ENCODE measurements around the gene DYNLT2. TPM values are rescaled to one million over a fixed set of nuclear protein-coding genes. Genes with fewer than 3 reads are reported as not detected.

The DYNLT2 gene
- total and polyA plus RNA-seq, 2 of the 13 experiments (the other 11 are each of a cell fraction or from before 2014, with no cell fraction given), result 2.1 to 4.3 TPM

DNA sequence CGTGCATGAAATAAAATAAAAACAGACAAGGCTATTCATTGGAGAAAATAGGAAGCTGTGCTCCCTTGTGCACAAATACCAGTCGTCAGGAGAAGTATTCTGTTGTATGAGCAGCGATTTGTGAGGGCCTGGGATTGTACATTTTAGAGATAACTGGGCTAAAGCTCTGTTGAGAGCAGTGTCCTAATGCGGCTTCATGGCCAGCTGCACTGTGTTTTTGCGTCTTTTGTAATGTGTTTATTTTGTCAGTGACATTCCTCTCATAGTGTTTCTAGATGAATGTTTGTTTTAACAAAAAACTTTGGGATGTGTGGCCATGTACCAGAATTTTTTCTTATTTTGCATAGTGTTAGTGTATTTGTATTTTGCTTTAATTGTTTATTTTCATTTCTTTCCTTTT lies 14.9 kb upstream of the DYNLT2 start:
- POLR2A ChIA-PET, result interaction anchor here (1.0 to 1.9 kb wide), 5 partner anchors 15 to 65 kb away, joined by 3 to 9 read pairs (median 5); partner anchors contain the start of genes C6orf120, DYNLT2, ERMARD and WDR27
- Histone ChIP-seq H3K36me3 (replicated peaks in 1 of 2; ENCODE audit: control insufficient read depth in 1 of 2, insufficient read depth in 2 of 2, low read length in 2 of 2) (no peaks in the 10 kb centered on the region), H3K4me1 (ENCODE audit: insufficient read depth, low read length) (peaks cover 22% of the 10 kb centered on the region), H4K20me1 (ENCODE audit: insufficient read depth, low read length) (no peaks in the 10 kb centered on the region), H3K9ac (ENCODE audit: insufficient read depth, low read depth, low read length) (no peak overlapping the region), H3K4me3 (replicated peaks in 1 of 3; ENCODE audit: insufficient read depth in 1 of 3, low read depth in 2 of 3, low read length in 3 of 3) (no peak overlapping the region), H3K27ac (ENCODE audit: extremely low read length, insufficient read depth, low read length) (peak overlapping the region; percentile 17), H2AFZ (ENCODE audit: low read length) (no peak overlapping the region), H3K9me3 (ENCODE audit: low read length) (no peaks in the 10 kb centered on the region), H3K79me2 (ENCODE audit: insufficient read depth, low read length) (no peaks in the 10 kb centered on the region), H3K4me2 (ENCODE audit: low read depth, low read length) (no peak overlapping the region), H3K27me3 (ENCODE audit: control insufficient read depth in 1 of 2, insufficient read depth in 2 of 2, low read length in 2 of 2) (no peaks in the 10 kb centered on the region)
- CTCF ChIA-PET (ENCODE audit: low intra/inter-chr PET ratio, low total read pairs), result no interaction called here
- ATAC-seq (peak; percentile 60), DNase-seq (ENCODE audit: low spot score) (no peak), FAIRE-seq (peak; percentile 8)
- in situ Hi-C loops (cut with HindIII; ENCODE audit: extremely low pct_ligation_motif_present, low pct_unique_long_range_greater_than_20kb), result no loop called here
- intact Hi-C loops (cut with micrococcal nuclease; ENCODE audit: unreplicated experiment), result no loop called here
- 56% methylated on average over 5 of the region's 5 CpGs for WGBS (ENCODE audit: low lambda C conversion rate)
- no TSS peak for BruUV-seq (replicated peaks)
- no peak for TF ChIP-seq ZFP36L1 (CRISPR knock-in tag; IDR thresholded peaks at IDR 0.05)
- TF ChIP-seq CREB1 (IDR thresholded peaks at IDR 0.05), result no peak
- 0 out of 2 replicates have a peak, but pooled peaks have one; percentile 6 for TF ChIP-seq CREB1 (CRISPR knock-in tag; IDR thresholded peaks at IDR 0.05)
- no peak for TF ChIP-seq DR1 (CRISPR knock-in tag; IDR thresholded peaks at IDR 0.05)
- TF ChIP-seq, protein P1, sequence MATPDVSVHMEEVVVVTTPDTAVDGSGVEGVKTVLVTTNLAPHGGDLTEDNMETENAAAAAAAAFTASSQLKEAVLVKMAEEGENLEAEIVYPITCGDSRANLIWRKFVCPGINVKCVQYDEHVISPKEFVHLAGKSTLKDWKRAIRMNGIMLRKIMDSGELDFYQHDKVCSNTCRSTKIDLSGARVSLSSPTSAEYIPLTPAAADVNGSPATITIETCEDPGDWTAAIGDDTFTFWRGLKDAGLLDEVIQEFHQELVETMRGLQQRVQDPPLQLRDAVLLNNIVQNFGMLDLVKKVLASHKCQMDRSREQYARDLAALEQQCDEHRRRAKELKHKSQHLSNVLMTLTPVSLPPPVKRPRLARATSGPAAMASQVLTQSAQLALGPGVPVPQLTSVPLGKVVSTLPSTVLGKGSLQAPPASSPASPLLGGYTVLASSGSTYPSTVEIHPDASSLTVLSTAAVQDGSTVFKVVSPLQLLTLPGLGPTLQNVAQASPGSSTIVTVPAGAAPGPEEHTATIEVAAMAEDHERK (CRISPR knock-in tag; IDR thresholded peaks at IDR 0.05; ENCODE audit: low read depth), result no peak
- no peak for TF ChIP-seq ZNF563 (CRISPR knock-in tag; IDR thresholded peaks at IDR 0.05)
- no peak for TF ChIP-seq MLLT10 (CRISPR knock-in tag; IDR thresholded peaks at IDR 0.05)
- TF ChIP-seq TEAD3 (CRISPR knock-in tag; optimal IDR thresholded peaks at IDR 0.05; ENCODE audit: borderline replicate concordance), result peak; percentile 21
- no peak for TF ChIP-seq PHF5A (CRISPR knock-in tag; IDR thresholded peaks at IDR 0.05; ENCODE audit: low read depth, unreplicated experiment)
- TF ChIP-seq TAF15 (IDR thresholded peaks at IDR 0.05; ENCODE audit: low read depth, low read length, poor library complexity, severe bottlenecking), result no peak
- TF ChIP-seq MED1 (CRISPR knock-in tag; IDR thresholded peaks at IDR 0.05), result 0 out of 2 replicates have a peak, but pooled peaks have one; percentile 8
- TF ChIP-seq ZNF766 (CRISPR knock-in tag; IDR thresholded peaks at IDR 0.05; ENCODE audit: borderline replicate concordance), result no peak
- TF ChIP-seq, protein P2, sequence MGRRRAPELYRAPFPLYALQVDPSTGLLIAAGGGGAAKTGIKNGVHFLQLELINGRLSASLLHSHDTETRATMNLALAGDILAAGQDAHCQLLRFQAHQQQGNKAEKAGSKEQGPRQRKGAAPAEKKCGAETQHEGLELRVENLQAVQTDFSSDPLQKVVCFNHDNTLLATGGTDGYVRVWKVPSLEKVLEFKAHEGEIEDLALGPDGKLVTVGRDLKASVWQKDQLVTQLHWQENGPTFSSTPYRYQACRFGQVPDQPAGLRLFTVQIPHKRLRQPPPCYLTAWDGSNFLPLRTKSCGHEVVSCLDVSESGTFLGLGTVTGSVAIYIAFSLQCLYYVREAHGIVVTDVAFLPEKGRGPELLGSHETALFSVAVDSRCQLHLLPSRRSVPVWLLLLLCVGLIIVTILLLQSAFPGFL (CRISPR knock-in tag; IDR thresholded peaks at IDR 0.05), result no peak
- no peak for TF ChIP-seq ZNF629 (CRISPR knock-in tag; conservative IDR thresholded peaks at IDR 0.05)
- no peak for TF ChIP-seq MATR3 (CRISPR knock-in tag; IDR thresholded peaks at IDR 0.05)
- TF ChIP-seq, protein P3, sequence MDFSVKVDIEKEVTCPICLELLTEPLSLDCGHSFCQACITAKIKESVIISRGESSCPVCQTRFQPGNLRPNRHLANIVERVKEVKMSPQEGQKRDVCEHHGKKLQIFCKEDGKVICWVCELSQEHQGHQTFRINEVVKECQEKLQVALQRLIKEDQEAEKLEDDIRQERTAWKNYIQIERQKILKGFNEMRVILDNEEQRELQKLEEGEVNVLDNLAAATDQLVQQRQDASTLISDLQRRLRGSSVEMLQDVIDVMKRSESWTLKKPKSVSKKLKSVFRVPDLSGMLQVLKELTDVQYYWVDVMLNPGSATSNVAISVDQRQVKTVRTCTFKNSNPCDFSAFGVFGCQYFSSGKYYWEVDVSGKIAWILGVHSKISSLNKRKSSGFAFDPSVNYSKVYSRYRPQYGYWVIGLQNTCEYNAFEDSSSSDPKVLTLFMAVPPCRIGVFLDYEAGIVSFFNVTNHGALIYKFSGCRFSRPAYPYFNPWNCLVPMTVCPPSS (IDR thresholded peaks at IDR 0.05), result no peak
- TF ChIP-seq KDM2A (CRISPR knock-in tag; IDR thresholded peaks at IDR 0.05; ENCODE audit: borderline replicate concordance, low read depth), result no peak
- no peak for TF ChIP-seq GFI1 (CRISPR knock-in tag; IDR thresholded peaks at IDR 0.05; ENCODE audit: borderline replicate concordance)
- no peak for TF ChIP-seq CEBPB (IDR thresholded peaks at IDR 0.05; ENCODE audit: borderline replicate concordance, low read depth, low read length)
- TF ChIP-seq SIN3B (IDR thresholded peaks at IDR 0.05; ENCODE audit: low read length), result no peak
- TF ChIP-seq SOX6 (IDR thresholded peaks at IDR 0.05), result no peak
- TF ChIP-seq SOX6 (CRISPR knock-in tag; IDR thresholded peaks at IDR 0.05), result peak; percentile 16; the same call in 1 of the 2 replicates
- no peak for TF ChIP-seq FOXP1 (IDR thresholded peaks at IDR 0.05)
- peak; percentile 15; the same call in 1 of the 2 replicates for TF ChIP-seq FOXP1 (CRISPR knock-in tag; IDR thresholded peaks at IDR 0.05)
- TF ChIP-seq ZNF790 (CRISPR knock-in tag; IDR thresholded peaks at IDR 0.05; ENCODE audit: borderline replicate concordance), result no peak

Measured in HepG2 (cell line).